ENCODE results near the gene SLC9A9. TPM values are rescaled to one million over a fixed set of nuclear protein-coding genes. Genes with fewer than 3 reads are reported as not detected.

SLC9A9 gene
- 10 to 100 TPM in 3 of 4 donors, 1 to 10 TPM in 1; 7.8 to 19.6 (median 13.4) TPM for total RNA-seq

DNA sequence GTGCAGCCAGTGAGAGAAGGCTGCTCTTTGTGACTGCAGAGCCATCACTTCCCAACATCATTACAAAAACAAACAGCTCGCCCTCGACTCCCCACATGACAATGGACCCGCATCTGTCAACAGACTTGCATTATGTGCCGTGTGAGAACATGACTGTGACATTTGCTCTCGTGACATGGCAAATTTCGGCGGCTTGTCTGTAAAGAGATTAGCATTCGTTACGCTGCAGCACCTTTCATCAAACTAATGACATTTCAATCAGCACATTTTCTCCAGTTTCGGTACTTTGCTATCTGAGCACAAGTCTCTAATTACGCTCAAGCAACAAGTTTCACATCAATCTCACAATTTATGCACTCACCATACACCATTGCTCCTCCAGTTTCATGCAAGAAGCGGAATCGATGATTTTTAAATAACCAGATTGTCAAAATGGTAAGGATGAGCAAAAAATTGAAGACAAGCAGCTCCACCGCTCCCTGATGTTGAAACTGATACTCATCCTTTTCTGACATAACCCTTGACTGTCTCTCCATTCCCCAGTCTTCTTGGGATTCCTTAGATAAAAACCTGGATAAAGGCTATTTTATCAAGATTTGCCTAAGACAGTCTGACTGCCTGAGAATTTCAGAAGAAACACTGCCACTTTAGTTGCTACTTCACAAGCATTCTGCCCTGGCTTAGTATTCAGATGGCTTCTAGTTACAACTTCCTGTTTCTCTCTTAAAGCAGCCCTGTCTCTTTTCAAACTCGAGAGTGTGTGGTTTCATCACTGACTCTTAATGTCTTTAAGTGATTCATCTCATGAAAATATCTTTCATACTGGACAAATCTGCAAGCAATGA is at the start of gene SLC9A9:
SLC9A9 (minus strand) TSS at position 682 of the 845 bp plus-strand sequence; CDS start at position 536, 146 bp downstream.
- 0 to 1% methylated on average over 15 of the region's 15 CpGs for WGBS, 2 donors
- TF ChIP-seq CTCF (IDR thresholded peaks at IDR 0.05) (no peak), POLR2A (IDR thresholded peaks at IDR 0.05) (no peak)
- Histone ChIP-seq H3K27ac (peak within 1 kb of the TSS; percentile 41 to 73 (median 56)), H3K9me3 (no peaks in the 10 kb centered on the region), H3K36me3 (no peaks in the 10 kb centered on the region), H3K4me3 (replicated peaks in 1 of 3) (peak within 1 kb of the TSS; percentile 1 to 40 (median 32)), H3K4me1 (no peaks in the 10 kb centered on the region), H3K27me3 (no peaks in the 10 kb centered on the region)
- DNase-seq, result peak; percentile 12 to 17
- intact Hi-C loops (cut with DNase I), result no loop called here

DNA sequence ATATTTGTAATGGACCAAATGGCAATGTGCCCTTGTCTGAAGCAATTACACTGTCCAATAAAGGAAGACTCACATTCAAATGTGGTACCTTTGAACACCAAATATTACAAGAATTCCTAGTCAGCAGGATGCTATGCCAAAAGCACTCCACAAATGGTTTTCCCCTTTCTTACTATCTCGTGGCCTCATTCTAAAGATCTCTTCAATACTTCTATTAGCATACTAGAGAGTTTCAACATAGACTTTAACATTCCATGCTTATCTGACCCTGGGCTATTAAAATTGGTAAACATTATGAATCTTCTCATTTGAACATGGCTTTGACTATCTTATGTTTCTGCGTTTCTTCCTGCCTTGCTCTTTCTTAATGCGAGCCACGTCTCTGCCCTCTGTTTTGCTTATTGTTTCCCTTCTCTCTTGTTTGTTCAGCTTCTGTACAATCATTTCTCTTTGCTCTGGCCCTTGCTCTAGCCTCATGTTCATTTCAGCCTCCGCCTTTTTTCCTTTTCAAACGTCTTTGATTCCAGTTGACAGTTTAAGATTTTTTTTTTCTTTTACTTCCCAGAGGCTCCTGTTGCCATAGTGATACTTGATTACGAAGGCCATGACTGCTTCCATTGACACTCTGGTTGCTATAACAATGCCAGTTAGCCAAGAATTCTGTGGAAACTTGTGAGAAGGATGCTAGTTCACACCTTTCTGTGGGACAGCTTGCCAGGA is 49.5 kb upstream of the SLC9A9 start:
- TF ChIP-seq POLR2A (IDR thresholded peaks at IDR 0.05) (no peak), CTCF (IDR thresholded peaks at IDR 0.05) (no peak)
- WGBS, 2 donors, result 54 to 65% methylated on average over 7 of the region's 7 CpGs

GRCh38 chr3:143896486-143896885 is 48.2 kb upstream of the SLC9A9 start:
- intact Hi-C loops (cut with DNase I), result no loop called here
- Histone ChIP-seq H3K9me3 (no peaks in the 10 kb centered on the region), H3K36me3 (no peaks in the 10 kb centered on the region), H3K27me3 (no peaks in the 10 kb centered on the region), H3K4me1 (no peaks in the 10 kb centered on the region), H3K4me3 (replicated peaks in 1 of 3) (no peak overlapping the region), H3K27ac (no peak overlapping the region)
- 88 to 93% methylated on average over 4 of the region's 4 CpGs for WGBS, 2 donors
- TF ChIP-seq POLR2A (IDR thresholded peaks at IDR 0.05), result no peak
- TF ChIP-seq CTCF (IDR thresholded peaks at IDR 0.05), result no peak
- DNase-seq, result no peak

More for the DNA sequence above, 49.5 kb upstream of the SLC9A9 start:
- no peaks in the 10 kb centered on the region for H3K9me3 ChIP-seq
- H3K27ac ChIP-seq, result no peak overlapping the region
- no peaks in the 10 kb centered on the region for H3K27me3 ChIP-seq
- no peaks in the 10 kb centered on the region for H3K4me1 ChIP-seq
- H3K4me3 ChIP-seq (replicated peaks in 1 of 3), result no peak overlapping the region
- no peaks in the 10 kb centered on the region for H3K36me3 ChIP-seq
- no peak for DNase-seq
- intact Hi-C loops (cut with DNase I), result no loop called here

GRCh38 chr3:143895805-143896204 is 47.5 kb upstream of the SLC9A9 start:
- 90 to 91% methylated on average over 1 of the region's 1 CpG for WGBS, 2 donors
- H3K27ac ChIP-seq, result no peak overlapping the region
- no peaks in the 10 kb centered on the region for H3K9me3 ChIP-seq
- intact Hi-C loops (cut with DNase I), result no loop called here
- H3K27me3 ChIP-seq, result no peaks in the 10 kb centered on the region
- no peak for DNase-seq
- peak in 2 of 6 experiments; percentile 24 to 34 for TF ChIP-seq CTCF (IDR thresholded peaks at IDR 0.05)
- TF ChIP-seq POLR2A (IDR thresholded peaks at IDR 0.05), result no peak
- no peaks in the 10 kb centered on the region for H3K4me1 ChIP-seq
- no peaks in the 10 kb centered on the region for H3K36me3 ChIP-seq
- H3K4me3 ChIP-seq (replicated peaks in 1 of 3), result no peak overlapping the region

- Histone ChIP-seq H3K27me3 (no peaks in the 10 kb centered on the region), H3K4me1 (no peaks in the 10 kb centered on the region), H3K36me3 (no peaks in the 10 kb centered on the region), H3K27ac (no peak overlapping the region), H3K4me3 (replicated peaks in 1 of 3) (no peak overlapping the region), H3K9me3 (no peaks in the 10 kb centered on the region)
- whole genome bisulfite sequencing, 2 donors, result 23 to 35% methylated on average over 2 of the region's 2 CpGs
- TF ChIP-seq CTCF (IDR thresholded peaks at IDR 0.05), result no peak
- no peak for TF ChIP-seq POLR2A (IDR thresholded peaks at IDR 0.05)
- intact Hi-C loops (cut with DNase I), result no loop called here
- peak in 1 of 2 donors; percentile 4 for DNase-seq
Observed at GRCh38 chr3:143888846-143889245, 40.6 kb upstream of the SLC9A9 start.

All from thyroid gland (tissue), 4 donors.